GM03348 (cell line): ENCODE data around the gene CDC34.

ENCODE experiments used
- DNase-seq: peaks from one replicate; pipeline ENCODE4 v3.0.0; 2012; ENCODE audit warnings: low spot score

Gene CDC34

GRCh38 chr19:588741-589692 lies 57.5 kb downstream of the CDC34 start:
- no peak for DNase-seq

DNA sequence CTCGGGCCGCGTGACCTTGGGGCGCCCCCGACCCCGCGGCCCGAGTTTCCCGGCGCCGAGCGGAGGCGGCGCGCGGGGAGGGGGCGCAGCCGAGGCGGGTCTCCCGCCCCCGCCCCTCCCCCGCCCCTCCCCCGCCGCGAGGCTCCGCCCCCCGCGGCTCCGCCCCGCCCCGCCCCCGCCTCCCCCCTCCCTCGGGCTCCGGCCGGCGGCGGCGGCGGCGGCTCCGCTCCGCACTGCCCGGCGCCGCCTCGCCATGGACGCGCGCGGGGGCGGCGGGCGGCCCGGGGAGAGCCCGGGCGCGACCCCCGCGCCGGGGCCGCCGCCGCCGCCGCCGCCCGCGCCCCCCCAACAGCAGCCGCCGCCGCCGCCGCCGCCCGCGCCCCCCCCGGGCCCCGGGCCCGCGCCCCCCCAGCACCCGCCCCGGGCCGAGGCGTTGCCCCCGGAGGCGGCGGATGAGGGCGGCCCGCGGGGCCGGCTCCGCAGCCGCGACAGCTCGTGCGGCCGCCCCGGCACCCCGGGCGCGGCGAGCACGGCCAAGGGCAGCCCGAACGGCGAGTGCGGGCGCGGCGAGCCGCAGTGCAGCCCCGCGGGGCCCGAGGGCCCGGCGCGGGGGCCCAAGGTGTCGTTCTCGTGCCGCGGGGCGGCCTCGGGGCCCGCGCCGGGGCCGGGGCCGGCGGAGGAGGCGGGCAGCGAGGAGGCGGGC lies 58.3 kb downstream of the CDC34 start, which contains the start of gene HCN2:
Gene HCN2, plus strand, starts transcription at position 189 of the 703 bp plus-strand sequence. Its CDS starts 65 bp downstream, at position 254.
- DNase-seq: peak; percentile 70

DNA sequence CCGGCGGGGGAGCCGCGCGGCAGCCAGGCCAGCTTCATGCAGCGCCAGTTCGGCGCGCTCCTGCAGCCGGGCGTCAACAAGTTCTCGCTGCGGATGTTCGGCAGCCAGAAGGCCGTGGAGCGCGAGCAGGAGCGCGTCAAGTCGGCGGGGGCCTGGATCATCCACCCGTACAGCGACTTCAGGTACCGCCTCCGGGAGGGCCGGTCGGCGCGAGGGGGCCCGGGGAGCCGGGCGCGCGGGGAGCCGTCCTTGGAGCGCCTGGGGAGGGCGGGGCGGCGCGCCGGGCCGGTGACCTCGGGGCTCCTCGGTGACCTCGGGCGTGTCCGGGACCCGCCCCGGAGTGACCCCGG lies 58.8 kb downstream of the CDC34 start:
- DNase-seq: no peak

- DNase-seq: no peak
Measured at GRCh38 chr19:590750-591098, 59.2 kb downstream of the CDC34 start.

DNA sequence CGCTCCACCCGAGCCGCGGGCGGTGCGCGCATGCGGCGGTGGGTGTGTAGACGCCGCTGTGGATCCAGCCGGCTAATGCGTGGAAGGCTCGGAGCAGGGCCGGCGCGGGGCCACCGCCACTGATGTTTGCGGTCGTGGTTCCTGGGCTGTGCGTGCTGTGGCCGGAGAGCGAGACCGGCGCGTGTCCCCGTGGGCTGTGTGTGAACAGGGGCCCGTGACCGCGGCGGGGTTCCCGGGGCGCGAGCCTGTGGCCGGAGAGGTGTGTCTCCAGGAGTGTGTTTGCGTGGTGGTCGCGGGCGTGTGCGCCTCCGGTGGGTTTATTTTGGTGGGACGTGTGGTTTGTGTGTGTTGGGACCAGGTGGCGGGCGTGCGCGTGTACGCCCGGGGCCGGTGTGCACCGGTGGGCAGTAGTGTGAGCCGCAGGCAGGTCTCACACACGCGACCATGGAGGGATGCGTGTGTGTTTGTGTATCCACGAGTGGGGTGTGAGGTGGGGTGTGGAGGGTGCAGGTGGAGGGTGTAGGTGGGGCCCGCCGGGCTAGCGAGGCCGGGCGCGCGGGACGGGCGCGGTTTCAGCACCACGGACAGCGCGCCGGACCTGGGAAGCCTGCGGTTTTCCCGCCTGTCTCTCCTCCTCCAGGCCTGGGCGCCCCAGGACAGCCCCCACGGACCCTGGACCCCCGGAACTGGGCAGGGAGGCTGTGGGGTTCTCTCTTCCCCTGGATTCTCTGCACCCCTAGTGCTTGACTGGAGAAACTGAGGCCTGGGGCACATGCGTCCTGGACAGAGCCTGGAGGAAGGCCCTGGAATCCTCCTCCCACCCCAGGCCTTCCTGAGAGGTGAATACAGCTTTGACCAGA lies 59.8 kb downstream of the CDC34 start:
- peak; percentile 72 for DNase-seq
